Suprapubic skin (tissue), 3 donors: ENCODE results near the gene BCL11A.

Experiments used
- POLR2A ChIP-seq, 2 donors: fragments of 450-650 bp; IDR thresholded peaks; one replicate each; pipeline ENCODE4 v1.6.1; 2017; ENCODE audit warnings: antibody characterized with exemption in 2 of 2, mild to moderate bottlenecking in 2 of 2, moderate library complexity in 2 of 2
- TF ChIP-seq, protein P1 (sequence below), 2 donors: fragments of 200-600 bp in 1 of 2; fragments of 450-650 bp in 1 of 2; sonication (generic) in 1 of 2; IDR thresholded peaks; one replicate each; pipeline ENCODE4 v1.5.1; 2016 to 2019; ENCODE audit warnings: antibody characterized with exemption in 2 of 2, mild to moderate bottlenecking in 1 of 2, moderate library complexity in 1 of 2

DNA sequence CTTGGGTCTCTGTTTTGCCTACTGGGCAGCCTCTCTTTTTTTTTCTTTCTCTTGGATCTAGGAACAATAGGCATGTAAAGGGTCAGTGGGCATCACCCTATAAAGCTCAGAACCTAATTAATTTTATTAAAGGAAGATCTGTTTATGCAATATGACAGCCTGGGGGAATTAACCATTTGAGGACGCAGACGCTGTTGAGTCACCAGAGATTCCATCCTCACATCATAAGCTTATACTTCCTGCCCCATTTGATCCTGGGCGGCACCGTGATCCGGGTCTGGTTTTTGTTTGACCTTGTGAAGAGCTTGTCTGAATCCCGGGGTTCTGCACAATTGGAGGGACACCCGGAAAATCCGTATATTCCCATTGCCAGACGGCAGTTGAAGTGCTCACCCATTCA, 16.8 kb upstream of the BCL11A start:
- TF ChIP-seq, protein P1, sequence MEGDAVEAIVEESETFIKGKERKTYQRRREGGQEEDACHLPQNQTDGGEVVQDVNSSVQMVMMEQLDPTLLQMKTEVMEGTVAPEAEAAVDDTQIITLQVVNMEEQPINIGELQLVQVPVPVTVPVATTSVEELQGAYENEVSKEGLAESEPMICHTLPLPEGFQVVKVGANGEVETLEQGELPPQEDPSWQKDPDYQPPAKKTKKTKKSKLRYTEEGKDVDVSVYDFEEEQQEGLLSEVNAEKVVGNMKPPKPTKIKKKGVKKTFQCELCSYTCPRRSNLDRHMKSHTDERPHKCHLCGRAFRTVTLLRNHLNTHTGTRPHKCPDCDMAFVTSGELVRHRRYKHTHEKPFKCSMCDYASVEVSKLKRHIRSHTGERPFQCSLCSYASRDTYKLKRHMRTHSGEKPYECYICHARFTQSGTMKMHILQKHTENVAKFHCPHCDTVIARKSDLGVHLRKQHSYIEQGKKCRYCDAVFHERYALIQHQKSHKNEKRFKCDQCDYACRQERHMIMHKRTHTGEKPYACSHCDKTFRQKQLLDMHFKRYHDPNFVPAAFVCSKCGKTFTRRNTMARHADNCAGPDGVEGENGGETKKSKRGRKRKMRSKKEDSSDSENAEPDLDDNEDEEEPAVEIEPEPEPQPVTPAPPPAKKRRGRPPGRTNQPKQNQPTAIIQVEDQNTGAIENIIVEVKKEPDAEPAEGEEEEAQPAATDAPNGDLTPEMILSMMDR (IDR thresholded peaks at IDR 0.05), result no peak
- no peak for TF ChIP-seq POLR2A (IDR thresholded peaks at IDR 0.05)
